ENCODE measurements around the gene CRLF3. TPM values are rescaled to one million over a fixed set of nuclear protein-coding genes. Genes with fewer than 3 reads are reported as not detected.
"Not testable (repeated sequence)": the region's sequence is repeated elsewhere in the genome, so short reads cannot be mapped to it uniquely, and the experiment has no call there.

Gene CRLF3
- total RNA-seq, 1 donor from 2014 or later: 15.7 TPM

GRCh38 chr17:30736371-30736770, 88.1 kb downstream of the CRLF3 start:
- not testable (repeated sequence) for DNase-seq

- DNase-seq: not testable (repeated sequence)
Observed at GRCh38 chr17:30735644-30736043, 88.8 kb downstream of the CRLF3 start.

DNA sequence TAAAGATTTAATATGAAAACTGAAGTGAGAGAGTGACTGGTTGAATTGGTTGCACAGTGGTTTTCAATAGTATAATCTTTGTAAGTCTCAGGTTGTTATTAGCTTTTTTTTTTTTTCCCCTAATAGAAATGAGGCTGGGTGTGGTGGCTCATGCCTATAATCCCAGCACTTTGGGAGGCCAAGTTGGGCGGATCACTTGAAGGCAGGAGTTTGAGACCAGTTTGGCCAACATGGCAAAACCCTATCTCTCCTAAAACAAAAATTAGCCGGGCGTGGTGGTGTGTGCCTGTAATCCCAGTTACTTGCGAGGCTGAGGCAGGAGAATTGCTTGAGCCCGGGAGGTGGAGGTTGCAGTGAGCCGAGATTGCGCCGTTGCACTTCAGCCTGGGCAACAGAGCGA, 89.3 kb downstream of the CRLF3 start:
- DNase-seq: not testable (repeated sequence)

- not testable (repeated sequence) for DNase-seq
Observed at GRCh38 chr17:30734153-30734552, 90.3 kb downstream of the CRLF3 start.

Small RNA genes lying within 50 kb of the gene (small RNA-seq; reads per million reads assigned to genes)
- not detected for gene RNU6-298P (ENCODE audit: low replicate concordance)

Other genes with a start within 250 kb of the CRLF3 start
- 5.1 TPM for gene ATAD5, start 7.3 kb upstream of the CRLF3 start, total RNA-seq
- 11.7 TPM for gene TEFM, start 81.5 kb upstream of the CRLF3 start, total RNA-seq
- gene ADAP2, start 97.3 kb upstream of the CRLF3 start, total RNA-seq: 10.1 TPM
- gene RNF135, start 146.3 kb upstream of the CRLF3 start, total RNA-seq: 10.6 TPM

Data from skin of body (tissue), 3 donors.